PFSK-1 (cell line): Measurements from ENCODE around the gene PLEKHN1.

Experiments used
- FOXP2 ChIP-seq: optimal IDR thresholded peaks from 2 replicates; pipeline ENCODE3; 2011; ENCODE audit warnings: borderline replicate concordance, control low read depth, inconsistent platforms; ENCODE audit not compliant: insufficient read depth; ENCODE audit errors: extremely low read length, extremely low read depth
- POLR2AphosphoS5 ChIP-seq: IDR thresholded peaks from 2 replicates; pipeline ENCODE4 v1.6.1; 2012; ENCODE audit warnings: low read depth, mild to moderate bottlenecking, control low read depth, low read length, moderate library complexity
- REST ChIP-seq, 2 experiments: IDR thresholded peaks; 2 replicates each; pipeline versions ENCODE4 v1.6.1 to v1.8.0; 2011 to 2012; ENCODE audit warnings: low read depth in 2 of 2, low read length in 2 of 2, control low read depth in 1 of 2, inconsistent platforms in 1 of 2, mild to moderate bottlenecking in 1 of 2, moderate library complexity in 1 of 2; ENCODE audit not compliant: insufficient read depth in 1 of 2
- SIN3A ChIP-seq: IDR thresholded peaks from 2 replicates; pipeline ENCODE4 v1.6.1; 2012; ENCODE audit warnings: mild to moderate bottlenecking, low read length, moderate library complexity, borderline replicate concordance; ENCODE audit not compliant: insufficient read depth
- TAF1 ChIP-seq: IDR thresholded peaks from 2 replicates; pipeline ENCODE4 v1.6.1; 2012; ENCODE audit warnings: low read length, control low read depth, borderline replicate concordance; ENCODE audit not compliant: insufficient read depth

GRCh38 chr1:970242-970972 is 4.1 kb downstream of the PLEKHN1 start:
- TF ChIP-seq POLR2AphosphoS5 (no peak), TAF1 (no peak), REST (IDR thresholded peaks at IDR 0.05; ENCODE audit: insufficient read depth in 1 of 2, low read depth in 2 of 2, low read length in 2 of 2) (no peak), SIN3A (no peak), FOXP2 (no peak)
